Coronary artery (tissue), 2 donors: Measurements from ENCODE around the gene RMND1.

Source experiments
- DNase-seq: peaks from one replicate; pipeline ENCODE4 v3.0.0-alpha.2; 2017; ENCODE audit warnings: low spot score
- H3K27ac ChIP-seq, 2 donors: fragments of 200-600 bp; sonication (generic); one replicate each; pipeline ENCODE4 v1.5.1; 2016 to 2019
- H3K4me3 ChIP-seq: fragments of 200-600 bp; sonication (generic); 2 replicates; pipeline ENCODE4 v1.5.1; 2016; ENCODE audit warnings: mild to moderate bottlenecking, moderate library complexity
- CTCF ChIP-seq: fragments of 200-600 bp; sonication (generic); IDR thresholded peaks from one replicate; pipeline ENCODE4 v1.5.1; 2019; ENCODE audit warnings: antibody characterized with exemption

RMND1 gene

GRCh38 chr6:151391471-151392413 is 60.2 kb downstream of the RMND1 start, which contains the start of gene ZBTB2:
Gene ZBTB2 (minus strand): TSS chr6:151391559. CDS start chr6:151373637, 17,922 bp downstream.
- peak within 1 kb of the TSS; percentile 99 to 100 for H3K27ac ChIP-seq
- TF ChIP-seq CTCF = no peak

GRCh38 chr6:151390851-151391470 is 61.0 kb downstream of the RMND1 start:
- TF ChIP-seq CTCF = no peak
- DNase-seq = peak; percentile 88
- H3K4me3 ChIP-seq = peak overlapping the region; percentile 99
- H3K27ac ChIP-seq = peak overlapping the region; percentile 99 to 100

More at GRCh38 chr6:151391471-151392413, 60.2 kb downstream of the RMND1 start, which contains the start of gene ZBTB2:
- H3K4me3 ChIP-seq = peak within 1 kb of the TSS; percentile 99
- DNase-seq = peak; percentile 84

- no peak for TF ChIP-seq CTCF
- H3K4me3 ChIP-seq = peak overlapping the region; percentile 99
- peak; percentile 98 for DNase-seq
- peak overlapping the region; percentile 99 to 100 for H3K27ac ChIP-seq
Observed at GRCh38 chr6:151390276-151390850, 61.6 kb downstream of the RMND1 start.

- Histone ChIP-seq H3K27ac (peak overlapping the region; percentile 99 to 100), H3K4me3 (peak overlapping the region; percentile 99)
- TF ChIP-seq CTCF = no peak
- DNase-seq = no peak
Observed at GRCh38 chr6:151389618-151390275, 62.2 kb downstream of the RMND1 start.

- Histone ChIP-seq H3K27ac (peak overlapping the region; percentile 99 to 100), H3K4me3 (peak overlapping the region; percentile 99)
- no peak for DNase-seq
- no peak for TF ChIP-seq CTCF
Observed at GRCh38 chr6:151388997-151389617, 62.8 kb downstream of the RMND1 start.

- DNase-seq = no peak
- no peak overlapping the region for H3K4me3 ChIP-seq
- H3K27ac ChIP-seq = peak overlapping the region; percentile 8 to 99
- TF ChIP-seq CTCF = no peak
Observed at GRCh38 chr6:151388236-151388635, 63.7 kb downstream of the RMND1 start.
